KMS-11 (cell line): ENCODE measurements around the gene MCF2L.

Experiments
- H2AFZ ChIP-seq: fragments of 200-600 bp; sonication (generic); 2 replicates; pipeline ENCODE4 v1.6.1; 2016; ENCODE audit warnings: antibody characterized with exemption, mixed run types, low read depth
- H3K27ac ChIP-seq: fragments of 200-600 bp; sonication (generic); 2 replicates; pipeline ENCODE4 v1.6.1; 2016; ENCODE audit warnings: mild to moderate bottlenecking, mixed run types
- H3K27me3 ChIP-seq: fragments of 200-600 bp; sonication (generic); 2 replicates; pipeline ENCODE4 v1.6.1; 2017; ENCODE audit warnings: mild to moderate bottlenecking, low read depth, mixed run types, moderate library complexity; ENCODE audit not compliant: insufficient read depth
- H3K36me3 ChIP-seq: fragments of 200-600 bp; sonication (generic); 2 replicates; pipeline ENCODE4 v1.6.1; 2017; ENCODE audit warnings: mild to moderate bottlenecking, mixed run types; ENCODE audit not compliant: insufficient read depth
- H3K4me1 ChIP-seq: fragments of 200-600 bp; sonication (generic); 2 replicates; pipeline ENCODE4 v1.6.1; 2016; ENCODE audit warnings: mild to moderate bottlenecking, low read depth, mixed run types; ENCODE audit not compliant: poor library complexity, severe bottlenecking
- H3K4me2 ChIP-seq: fragments of 200-600 bp; sonication (generic); 2 replicates; pipeline ENCODE4 v1.7.0; 2016; ENCODE audit warnings: mild to moderate bottlenecking, mixed run types
- H3K4me3 ChIP-seq: fragments of 200-600 bp; sonication (generic); IDR thresholded peaks from 2 replicates; pipeline ENCODE4 v1.6.1; 2017; ENCODE audit warnings: low read depth, low read length, mixed read lengths; ENCODE audit not compliant: insufficient read depth
- H3K79me2 ChIP-seq: fragments of 200-600 bp; sonication (generic); 2 replicates; pipeline ENCODE4 v1.6.1; 2016; ENCODE audit warnings: low read depth, mixed run types; ENCODE audit not compliant: insufficient read depth
- H3K9ac ChIP-seq: fragments of 200-600 bp; sonication (generic); 2 replicates; pipeline ENCODE4 v1.6.1; 2016; ENCODE audit warnings: mild to moderate bottlenecking, mixed run types
- H4K20me1 ChIP-seq: fragments of 200-600 bp; sonication (generic); 2 replicates; pipeline ENCODE4 v1.6.1; 2016; ENCODE audit warnings: mild to moderate bottlenecking, mixed run types; ENCODE audit not compliant: insufficient read depth
- TF ChIP-seq, protein P1 (sequence below): fragments of 200-600 bp; sonication (generic); conservative IDR thresholded peaks from 2 replicates; pipeline ENCODE4 v1.6.1; 2017; ENCODE audit warnings: low read depth, mild to moderate bottlenecking, antibody characterized with exemption, low read length, moderate library complexity, mixed read lengths

MCF2L gene

GRCh38 chr13:112997188-112998130, 28.4 kb downstream of the MCF2L start:
- no peaks in the 10 kb centered on the region for H4K20me1 ChIP-seq
- H3K36me3 ChIP-seq, result no peaks in the 10 kb centered on the region
- H3K4me1 ChIP-seq, result no peaks in the 10 kb centered on the region
- no peaks in the 10 kb centered on the region for H3K27me3 ChIP-seq
- no peak overlapping the region for H3K27ac ChIP-seq
- H3K4me2 ChIP-seq, result no peak overlapping the region
- TF ChIP-seq, protein P1, sequence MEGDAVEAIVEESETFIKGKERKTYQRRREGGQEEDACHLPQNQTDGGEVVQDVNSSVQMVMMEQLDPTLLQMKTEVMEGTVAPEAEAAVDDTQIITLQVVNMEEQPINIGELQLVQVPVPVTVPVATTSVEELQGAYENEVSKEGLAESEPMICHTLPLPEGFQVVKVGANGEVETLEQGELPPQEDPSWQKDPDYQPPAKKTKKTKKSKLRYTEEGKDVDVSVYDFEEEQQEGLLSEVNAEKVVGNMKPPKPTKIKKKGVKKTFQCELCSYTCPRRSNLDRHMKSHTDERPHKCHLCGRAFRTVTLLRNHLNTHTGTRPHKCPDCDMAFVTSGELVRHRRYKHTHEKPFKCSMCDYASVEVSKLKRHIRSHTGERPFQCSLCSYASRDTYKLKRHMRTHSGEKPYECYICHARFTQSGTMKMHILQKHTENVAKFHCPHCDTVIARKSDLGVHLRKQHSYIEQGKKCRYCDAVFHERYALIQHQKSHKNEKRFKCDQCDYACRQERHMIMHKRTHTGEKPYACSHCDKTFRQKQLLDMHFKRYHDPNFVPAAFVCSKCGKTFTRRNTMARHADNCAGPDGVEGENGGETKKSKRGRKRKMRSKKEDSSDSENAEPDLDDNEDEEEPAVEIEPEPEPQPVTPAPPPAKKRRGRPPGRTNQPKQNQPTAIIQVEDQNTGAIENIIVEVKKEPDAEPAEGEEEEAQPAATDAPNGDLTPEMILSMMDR, result no peak
- no peak overlapping the region for H2AFZ ChIP-seq
- no peak overlapping the region for H3K9ac ChIP-seq
- H3K4me3 ChIP-seq, result no peak overlapping the region
- no peaks in the 10 kb centered on the region for H3K79me2 ChIP-seq

DNA sequence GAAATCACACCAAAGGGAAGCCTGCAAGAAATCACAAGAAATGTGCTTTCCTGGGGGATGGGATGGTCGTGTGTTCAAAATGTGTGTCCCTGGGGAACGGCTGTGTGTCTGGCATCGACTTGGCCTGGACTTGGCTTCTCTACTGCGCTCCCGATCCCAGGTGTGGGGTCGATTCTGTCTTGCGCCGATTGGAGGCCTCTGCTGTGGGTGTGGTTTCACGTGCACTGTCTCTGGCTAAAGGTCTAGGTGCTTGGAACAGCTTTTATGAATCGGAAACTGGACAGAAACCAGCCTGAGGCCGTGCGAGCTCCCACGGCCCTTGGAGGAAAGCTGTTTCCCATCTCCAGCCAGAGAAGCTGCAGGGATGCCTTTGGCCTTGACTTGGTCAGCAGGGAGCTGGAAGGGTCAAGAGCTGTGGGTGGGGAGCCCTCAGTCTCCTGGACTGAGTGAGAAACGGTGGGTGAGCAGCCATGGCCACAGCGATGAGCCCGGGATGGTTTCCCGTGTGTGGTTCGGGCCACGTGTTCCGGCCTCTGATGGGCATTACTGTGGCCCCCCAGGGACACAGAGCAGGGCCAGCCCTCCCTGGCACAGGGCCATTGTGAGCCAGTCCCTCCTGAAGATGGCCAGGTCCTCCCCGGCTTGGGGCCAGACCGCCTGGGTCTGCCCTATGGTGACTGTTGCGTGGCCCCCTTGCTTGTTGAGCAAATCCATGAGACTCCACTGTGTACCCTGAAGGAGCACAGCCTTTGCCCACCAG, 29.7 kb downstream of the MCF2L start:
- H3K36me3 ChIP-seq, result no peaks in the 10 kb centered on the region
- no peak overlapping the region for H3K4me2 ChIP-seq
- TF ChIP-seq, protein P1, result no peak
- H4K20me1 ChIP-seq, result no peaks in the 10 kb centered on the region
- no peak overlapping the region for H3K9ac ChIP-seq
- H3K79me2 ChIP-seq, result no peaks in the 10 kb centered on the region
- H2AFZ ChIP-seq, result no peak overlapping the region
- H3K27ac ChIP-seq, result no peak overlapping the region
- H3K27me3 ChIP-seq, result no peaks in the 10 kb centered on the region
- H3K4me3 ChIP-seq, result no peak overlapping the region
- H3K4me1 ChIP-seq, result no peaks in the 10 kb centered on the region

- Histone ChIP-seq H4K20me1 (no peaks in the 10 kb centered on the region), H3K4me2 (no peak overlapping the region), H3K27me3 (no peaks in the 10 kb centered on the region), H2AFZ (no peak overlapping the region), H3K79me2 (no peaks in the 10 kb centered on the region), H3K9ac (no peak overlapping the region), H3K4me1 (no peaks in the 10 kb centered on the region), H3K27ac (no peak overlapping the region), H3K36me3 (no peaks in the 10 kb centered on the region), H3K4me3 (no peak overlapping the region)
- TF ChIP-seq, protein P1, result no peak
Measured at GRCh38 chr13:112999414-113000177, 30.6 kb downstream of the MCF2L start.

DNA sequence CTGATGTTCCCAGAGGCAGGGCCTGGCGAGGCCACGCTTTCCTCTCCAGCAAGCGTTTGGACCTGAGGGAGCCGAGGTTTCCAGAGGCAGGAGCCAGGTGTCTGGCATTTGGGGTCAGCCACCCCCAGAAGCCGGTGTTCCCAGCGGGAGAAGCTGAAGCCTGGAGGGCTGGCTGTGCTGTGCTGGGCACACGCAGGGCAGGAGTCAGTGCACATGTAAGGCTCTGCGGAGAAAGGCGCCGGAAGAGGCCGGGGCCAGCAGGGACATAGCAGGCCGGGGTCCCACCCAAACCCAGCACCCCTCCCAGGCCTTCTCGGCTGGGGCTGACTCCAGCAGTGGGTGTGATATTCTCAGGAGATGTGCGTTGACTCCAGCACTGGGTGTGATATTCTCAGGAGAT, 31.6 kb downstream of the MCF2L start:
- H3K4me2 ChIP-seq, result no peak overlapping the region
- H4K20me1 ChIP-seq, result no peaks in the 10 kb centered on the region
- H3K79me2 ChIP-seq, result no peaks in the 10 kb centered on the region
- no peak overlapping the region for H2AFZ ChIP-seq
- no peaks in the 10 kb centered on the region for H3K4me1 ChIP-seq
- no peaks in the 10 kb centered on the region for H3K27me3 ChIP-seq
- no peak overlapping the region for H3K27ac ChIP-seq
- H3K4me3 ChIP-seq, result no peak overlapping the region
- TF ChIP-seq, protein P1, result no peak
- H3K9ac ChIP-seq, result no peak overlapping the region
- H3K36me3 ChIP-seq, result no peaks in the 10 kb centered on the region
